Measurements from ENCODE around the gene NCKIPSD.
A peak's percentile ranks its signal among the peaks of the same experiment; 100 is the strongest.
"Not testable (repeated sequence)": the region's sequence is repeated elsewhere in the genome, so short reads cannot be mapped to it uniquely, and the experiment has no call there.

Gene NCKIPSD

GRCh38 chr3:48685603-48686511 is at the start of gene NCKIPSD:
Gene NCKIPSD, minus strand, starts transcription at chr3:48685915. Its CDS starts 108 bp downstream, at chr3:48685807.
- DNase-seq: peak; percentile 54

- DNase-seq: not testable (repeated sequence)
Observed at GRCh38 chr3:48735075-48735767, 49.5 kb upstream of the NCKIPSD start.

- not testable (repeated sequence) for DNase-seq
Observed at GRCh38 chr3:48734541-48734940, 48.8 kb upstream of the NCKIPSD start.

GRCh38 chr3:48733752-48734518 is 48.2 kb upstream of the NCKIPSD start:
- not testable (repeated sequence) for DNase-seq

GRCh38 chr3:48727511-48727910 is 41.8 kb upstream of the NCKIPSD start:
- DNase-seq: no peak

GRCh38 chr3:48725185-48725855 is 39.6 kb upstream of the NCKIPSD start:
- DNase-seq: not testable (repeated sequence)

- no peak for DNase-seq
Observed at GRCh38 chr3:48723725-48724124, 38.0 kb upstream of the NCKIPSD start.

GRCh38 chr3:48723293-48723692 is 37.6 kb upstream of the NCKIPSD start:
- DNase-seq: not testable (repeated sequence)

- peak; percentile 89 for DNase-seq
Observed at GRCh38 chr3:48716982-48717746, 31.4 kb upstream of the NCKIPSD start, which contains the start of gene IP6K2. Gene IP6K2, minus strand, starts transcription at chr3:48717221. Its CDS starts 21,930 bp downstream, at chr3:48695291.

GRCh38 chr3:48716508-48716981 is 30.8 kb upstream of the NCKIPSD start:
- peak; percentile 3 for DNase-seq

GRCh38 chr3:48715174-48715800 is 29.6 kb upstream of the NCKIPSD start:
- DNase-seq: no peak

- DNase-seq: no peak
Observed at GRCh38 chr3:48711727-48712126, 26.0 kb upstream of the NCKIPSD start.

- no peak for DNase-seq
Observed at GRCh38 chr3:48709051-48709461, 23.3 kb upstream of the NCKIPSD start.

GRCh38 chr3:48708481-48708889 is 22.8 kb upstream of the NCKIPSD start:
- no peak for DNase-seq

- DNase-seq: no peak
Observed at GRCh38 chr3:48707157-48707556, 21.4 kb upstream of the NCKIPSD start.

GRCh38 chr3:48702320-48702920 is 16.7 kb upstream of the NCKIPSD start:
- DNase-seq: no peak

- no peak for DNase-seq
Observed at GRCh38 chr3:48700731-48701405, 15.2 kb upstream of the NCKIPSD start.

GRCh38 chr3:48698891-48699290 is 13.2 kb upstream of the NCKIPSD start:
- no peak for DNase-seq

GRCh38 chr3:48697952-48698351 is 12.2 kb upstream of the NCKIPSD start:
- no peak for DNase-seq

- DNase-seq: no peak
Observed at GRCh38 chr3:48696601-48697000, 10.9 kb upstream of the NCKIPSD start.
